CD14-positive monocyte (primary cell): ENCODE data around the gene PERM1. TPM values are rescaled to one million over a fixed set of nuclear protein-coding genes. Genes with fewer than 3 reads are reported as not detected.

Experiments used
- DNase-seq, 3 donors: peaks; one replicate each; pipeline ENCODE4 v3.0.0-alpha.2; 2011 to 2022
- H2AFZ ChIP-seq: 2 replicates; pipeline ENCODE4 v1.6.0; 2012; ENCODE audit warnings: mild to moderate bottlenecking, low read depth, low read length, inconsistent platforms; ENCODE audit not compliant: insufficient read depth, poor library complexity, severe bottlenecking
- H3K27ac ChIP-seq, 2 donors: 1 replicate in 1 of 2; 2 replicates in 1 of 2; pipeline ENCODE4 v1.5.1; 2012 to 2013; ENCODE audit warnings: low read length in 2 of 2, control low read depth in 1 of 2, inconsistent platforms in 1 of 2, low read depth in 1 of 2, mild to moderate bottlenecking in 1 of 2
- H3K27me3 ChIP-seq, 2 donors: one replicate each; pipeline versions ENCODE4 v1.6.0 to v1.6.1; 2011 to 2013; ENCODE audit warnings: low read length in 2 of 2; ENCODE audit not compliant: control insufficient read depth in 2 of 2, insufficient read depth in 2 of 2
- H3K36me3 ChIP-seq, 2 donors: replicated peaks in 1 of 2; 1 replicate in 1 of 2; 2 replicates in 1 of 2; pipeline versions ENCODE4 v1.5.1 to v1.6.1; 2012 to 2013; ENCODE audit warnings: low read length in 2 of 2, control low read depth in 1 of 2, inconsistent platforms in 1 of 2, mild to moderate bottlenecking in 1 of 2; ENCODE audit not compliant: insufficient read depth in 2 of 2, control insufficient read depth in 1 of 2
- H3K4me1 ChIP-seq, 2 donors: 1 replicate in 1 of 2; 2 replicates in 1 of 2; pipeline versions ENCODE4 v1.5.1 to v1.6.1; 2012 to 2013; ENCODE audit warnings: low read length in 2 of 2, control low read depth in 1 of 2, inconsistent platforms in 1 of 2, mild to moderate bottlenecking in 1 of 2, moderate library complexity in 1 of 2; ENCODE audit not compliant: insufficient read depth in 2 of 2, control insufficient read depth in 1 of 2
- H3K4me2 ChIP-seq: replicated peaks from 2 replicates; pipeline ENCODE3; 2012; ENCODE audit warnings: low read length, moderate library complexity, mild to moderate bottlenecking; ENCODE audit not compliant: poor library complexity, severe bottlenecking; ENCODE audit errors: extremely low read depth
- H3K4me3 ChIP-seq, 3 experiments: fragments of 200-600 bp in 1 of 3; sonication (generic) in 1 of 3; replicated peaks in 1 of 3; 1 replicate in 2 of 3; 2 replicates in 1 of 3; pipeline ENCODE4 v1.5.1; 2011 to 2013; ENCODE audit warnings: low read length in 3 of 3, mild to moderate bottlenecking in 3 of 3, control low read depth in 2 of 3, low read depth in 2 of 3, inconsistent platforms in 1 of 3, moderate library complexity in 1 of 3
- H3K79me2 ChIP-seq: 2 replicates; pipeline ENCODE4 v1.6.0; 2012; ENCODE audit warnings: mild to moderate bottlenecking, control low read depth, inconsistent platforms, low read length, moderate library complexity; ENCODE audit not compliant: insufficient read depth
- H3K9ac ChIP-seq: 2 replicates; pipeline ENCODE4 v1.6.0; 2017; ENCODE audit warnings: low read length, mild to moderate bottlenecking; ENCODE audit not compliant: insufficient read depth, poor library complexity, severe bottlenecking
- H3K9me3 ChIP-seq, 2 donors: replicated peaks in 1 of 2; 1 replicate in 1 of 2; 2 replicates in 1 of 2; pipeline versions ENCODE4 v1.5.1 to v1.6.1; 2012 to 2013; ENCODE audit warnings: low read length in 2 of 2, control low read depth in 1 of 2; ENCODE audit not compliant: control insufficient read depth in 1 of 2, insufficient read depth in 1 of 2
- H4K20me1 ChIP-seq: 2 replicates; pipeline ENCODE4 v1.6.0; 2012; ENCODE audit warnings: mild to moderate bottlenecking, low read length, control low read depth, moderate library complexity; ENCODE audit not compliant: insufficient read depth
- H3K27ac Mint-ChIP-seq, 7 donors: one replicate each; pipeline ENCODE4 v1.8.0; 2020; ENCODE audit warnings: mild to moderate bottlenecking in 7 of 7, mixed read lengths in 7 of 7, moderate library complexity in 6 of 7, inconsistent platforms in 2 of 7
- H3K27me3 Mint-ChIP-seq, 3 donors: one replicate each; pipeline ENCODE4 v1.8.0; 2021 to 2022; ENCODE audit warnings: low read depth in 3 of 3, mild to moderate bottlenecking in 3 of 3, mixed read lengths in 3 of 3, moderate library complexity in 3 of 3, inconsistent platforms in 1 of 3
- H3K36me3 Mint-ChIP-seq, 2 donors: one replicate each; pipeline ENCODE4 v1.8.0; 2020; ENCODE audit warnings: mixed read lengths in 2 of 2, inconsistent platforms in 1 of 2, mild to moderate bottlenecking in 1 of 2
- H3K4me1 Mint-ChIP-seq: one replicate; pipeline ENCODE4 v1.8.0; 2020; ENCODE audit warnings: mild to moderate bottlenecking, mixed read lengths
- H3K4me3 Mint-ChIP-seq, 2 donors: one replicate each; pipeline ENCODE4 v1.8.0; 2020; ENCODE audit warnings: mild to moderate bottlenecking in 2 of 2, mixed read lengths in 2 of 2, moderate library complexity in 1 of 2
- H3K9me3 Mint-ChIP-seq, 7 donors: one replicate each; pipeline ENCODE4 v1.8.0; 2020 to 2022; ENCODE audit warnings: mixed read lengths in 7 of 7, mild to moderate bottlenecking in 6 of 7, moderate library complexity in 6 of 7, inconsistent platforms in 2 of 7
- WGBS: methylation state at CpG from one replicate; pipeline ENCODE4 v1.1.5; 2013; ENCODE audit warnings: missing lambda C conversion rate; ENCODE audit not compliant: insufficient coverage; 5-methylcytosine and 5-hydroxymethylcytosine counted together
- intact Hi-C, 2 donors: fragments of 100-400 bp; cut with micrococcal nuclease; formaldehyde crosslinking; loops; one replicate each; pipeline versions ENCODE4 v1.15.0 to v1.15.1; 2023
- polyA plus RNA-seq, 3 donors: library from polyadenylated mRNA; depleted of rRNA in 1 of 3; unstranded in 2 of 3; stranded (reverse) in 1 of 3; fragments of 300-500 nt in 2 of 3; fragments of >200 nt in 1 of 3; fragmentation: Illumina TruSeq in 2 of 3; gene quantifications; 1 replicate in 2 of 3; 2 replicates in 1 of 3; pipeline ENCODE4 v1.2.3, GENCODE V29; 2012 to 2021
- TF ChIP-seq, protein P1 (sequence below): fragments of 200-600 bp; IDR thresholded peaks from one replicate; pipeline ENCODE4 v1.8.0; 2022; ENCODE audit warnings: antibody characterized with exemption, mild to moderate bottlenecking

Gene PERM1
- polyA plus RNA-seq, 3 donors = not detected

DNA sequence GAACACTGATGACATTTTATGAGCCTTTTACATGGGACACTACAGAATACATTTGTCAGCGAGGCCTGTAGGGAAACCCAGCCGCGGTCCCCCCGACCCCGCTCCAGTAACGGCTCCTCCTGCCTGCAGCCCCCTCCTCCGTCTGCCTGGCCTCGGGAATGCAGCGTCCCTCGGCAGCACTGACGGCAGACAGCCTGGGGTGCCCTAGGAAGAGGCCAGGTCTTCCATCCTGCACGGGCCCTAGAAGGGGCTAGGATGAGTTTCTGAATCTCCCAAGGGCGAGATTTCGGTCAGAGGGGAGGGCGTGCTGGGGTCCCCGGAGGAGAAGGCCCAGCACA, 49.8 kb downstream of the PERM1 start:
- no peaks in the 10 kb centered on the region for H3K9me3 ChIP-seq
- no peak overlapping the region for H3K4me2 ChIP-seq
- peaks cover 9 to 47% of the 10 kb centered on the region in 2 donors for H3K27me3 ChIP-seq
- no peak overlapping the region for H3K4me3 Mint-ChIP-seq
- H3K4me1 ChIP-seq = no peaks in the 10 kb centered on the region
- intact Hi-C loops = no loop called here
- H4K20me1 ChIP-seq = no peaks in the 10 kb centered on the region
- no peak for DNase-seq
- no peaks in the 10 kb centered on the region for H3K36me3 ChIP-seq
- WGBS = 90% methylated on average over 16 of the region's 16 CpGs
- no peak overlapping the region for H3K27ac ChIP-seq
- H3K4me1 Mint-ChIP-seq = no peaks in the 10 kb centered on the region
- H3K27ac Mint-ChIP-seq = no peak overlapping the region
- no peaks in the 10 kb centered on the region for H3K79me2 ChIP-seq
- H3K9ac ChIP-seq = no peak overlapping the region
- H3K27me3 Mint-ChIP-seq = peaks cover 24 to 69% (median 39%) of the 10 kb centered on the region in 3 donors
- TF ChIP-seq, protein P1, sequence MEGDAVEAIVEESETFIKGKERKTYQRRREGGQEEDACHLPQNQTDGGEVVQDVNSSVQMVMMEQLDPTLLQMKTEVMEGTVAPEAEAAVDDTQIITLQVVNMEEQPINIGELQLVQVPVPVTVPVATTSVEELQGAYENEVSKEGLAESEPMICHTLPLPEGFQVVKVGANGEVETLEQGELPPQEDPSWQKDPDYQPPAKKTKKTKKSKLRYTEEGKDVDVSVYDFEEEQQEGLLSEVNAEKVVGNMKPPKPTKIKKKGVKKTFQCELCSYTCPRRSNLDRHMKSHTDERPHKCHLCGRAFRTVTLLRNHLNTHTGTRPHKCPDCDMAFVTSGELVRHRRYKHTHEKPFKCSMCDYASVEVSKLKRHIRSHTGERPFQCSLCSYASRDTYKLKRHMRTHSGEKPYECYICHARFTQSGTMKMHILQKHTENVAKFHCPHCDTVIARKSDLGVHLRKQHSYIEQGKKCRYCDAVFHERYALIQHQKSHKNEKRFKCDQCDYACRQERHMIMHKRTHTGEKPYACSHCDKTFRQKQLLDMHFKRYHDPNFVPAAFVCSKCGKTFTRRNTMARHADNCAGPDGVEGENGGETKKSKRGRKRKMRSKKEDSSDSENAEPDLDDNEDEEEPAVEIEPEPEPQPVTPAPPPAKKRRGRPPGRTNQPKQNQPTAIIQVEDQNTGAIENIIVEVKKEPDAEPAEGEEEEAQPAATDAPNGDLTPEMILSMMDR = no peak
- H2AFZ ChIP-seq = no peak overlapping the region
- no peak overlapping the region for H3K4me3 ChIP-seq
- H3K36me3 Mint-ChIP-seq = no peaks in the 10 kb centered on the region
- peaks cover 0 to 6% (median 0%) of the 10 kb centered on the region in 7 donors for H3K9me3 Mint-ChIP-seq

DNA sequence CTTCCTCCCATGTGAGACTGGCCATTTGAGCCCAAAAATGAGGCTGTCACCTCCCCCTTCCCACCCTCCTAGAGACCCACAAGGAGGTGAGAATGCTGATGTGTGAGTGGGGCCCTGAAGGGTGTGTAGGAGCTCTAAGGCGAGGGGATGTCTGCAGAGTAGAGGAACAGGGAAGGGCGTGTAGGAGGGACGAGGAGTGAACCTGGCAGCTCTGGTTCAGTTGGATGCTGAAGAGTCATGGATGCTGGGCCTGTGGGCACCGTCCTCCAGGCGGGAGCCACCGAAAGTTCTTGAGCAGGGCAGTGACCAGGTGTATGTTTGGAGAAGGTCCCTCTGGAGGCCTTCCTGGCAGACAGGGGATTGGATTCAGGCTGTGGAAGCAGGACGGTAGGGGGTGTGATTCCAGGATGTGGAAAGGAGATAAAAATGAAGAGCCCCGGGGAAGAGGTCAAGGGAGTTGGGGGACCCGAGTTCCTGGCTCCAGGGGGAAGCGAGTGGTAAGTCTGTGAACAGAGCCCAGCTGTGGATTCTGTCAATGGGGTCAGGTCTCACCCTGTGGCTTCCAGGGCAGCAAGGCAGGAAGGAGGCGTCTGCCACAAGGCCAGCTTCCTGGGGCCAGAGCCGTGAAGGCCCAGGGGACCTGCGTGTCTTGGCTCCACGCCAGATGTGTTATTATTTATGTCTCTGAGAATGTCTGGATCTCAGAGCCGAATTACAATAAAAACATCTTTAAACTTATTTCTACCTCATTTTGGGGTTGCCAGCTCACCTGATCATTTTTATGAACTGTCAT, 50.3 kb downstream of the PERM1 start:
- H3K4me3 Mint-ChIP-seq = no peak overlapping the region
- no peaks in the 10 kb centered on the region for H3K4me1 Mint-ChIP-seq
- H3K27me3 Mint-ChIP-seq = peaks cover 30 to 69% (median 41%) of the 10 kb centered on the region in 3 donors
- no peaks in the 10 kb centered on the region for H4K20me1 ChIP-seq
- H3K4me1 ChIP-seq = no peaks in the 10 kb centered on the region
- no peaks in the 10 kb centered on the region for H3K79me2 ChIP-seq
- no peak overlapping the region for H3K27ac ChIP-seq
- TF ChIP-seq, protein P1 = no peak
- H3K4me2 ChIP-seq = no peak overlapping the region
- 72% methylated on average over 11 of the region's 15 CpGs for WGBS
- no peak for DNase-seq
- H3K36me3 ChIP-seq = no peaks in the 10 kb centered on the region
- H3K27ac Mint-ChIP-seq = no peak overlapping the region
- no peak overlapping the region for H3K9ac ChIP-seq
- H3K4me3 ChIP-seq = no peak overlapping the region
- no peaks in the 10 kb centered on the region for H3K9me3 ChIP-seq
- H3K9me3 Mint-ChIP-seq = peaks cover 0 to 6% (median 0%) of the 10 kb centered on the region in 7 donors
- intact Hi-C loops = no loop called here
- H3K36me3 Mint-ChIP-seq = no peaks in the 10 kb centered on the region
- H3K27me3 ChIP-seq = peaks cover 11 to 47% of the 10 kb centered on the region in 2 donors
- H2AFZ ChIP-seq = no peak overlapping the region
